Stimulated activated naive CD4-positive, alpha-beta T cell treated with Interleukin-2 at 50 U/mL for 16 hours (primary cell): Measurements from ENCODE around the gene AGGF1.
A peak's percentile ranks its signal among the peaks of the same experiment; 100 is the strongest.
"Not testable (repeated sequence)": the region's sequence is repeated elsewhere in the genome, so short reads cannot be mapped to it uniquely, and the experiment has no call there.

Experiments used
- DNase-seq: peaks from one replicate; lab custom pipeline; 2025; lab: John Stamatoyannopoulos, UW

AGGF1 gene

GRCh38 chr5:77030097-77031071, at the start of gene AGGF1:
Gene AGGF1, plus strand, starts transcription at chr5:77030404. Its CDS starts 363 bp downstream, at chr5:77030767.
- peak; percentile 94 for DNase-seq

- no peak for DNase-seq
These were observed 49.6 kb upstream of the AGGF1 start for GRCh38 chr5:76980518-76981144.

- no peak for DNase-seq
These were observed 47.8 kb upstream of the AGGF1 start for GRCh38 chr5:76982450-76982849.

GRCh38 chr5:76983468-76983867, 46.7 kb upstream of the AGGF1 start:
- no peak for DNase-seq

GRCh38 chr5:76986825-76987526, 43.2 kb upstream of the AGGF1 start:
- DNase-seq: no peak

- no peak for DNase-seq
These were observed 39.2 kb upstream of the AGGF1 start for GRCh38 chr5:76990899-76991459.

GRCh38 chr5:76993436-76993835, 36.8 kb upstream of the AGGF1 start:
- not testable (repeated sequence) for DNase-seq

- no peak for DNase-seq
These were observed 35.9 kb upstream of the AGGF1 start for GRCh38 chr5:76994337-76994736.

GRCh38 chr5:76998251-76998650, 32.0 kb upstream of the AGGF1 start:
- DNase-seq: not testable (repeated sequence)

GRCh38 chr5:76999451-76999850, 30.8 kb upstream of the AGGF1 start:
- DNase-seq: no peak

- DNase-seq: no peak
These were observed 27.0 kb upstream of the AGGF1 start for GRCh38 chr5:77003246-77003645.

GRCh38 chr5:77006124-77006523, 24.1 kb upstream of the AGGF1 start:
- DNase-seq: no peak

GRCh38 chr5:77008413-77008812, 21.8 kb upstream of the AGGF1 start:
- DNase-seq: no peak

GRCh38 chr5:77010243-77010642, 20.0 kb upstream of the AGGF1 start:
- no peak for DNase-seq

GRCh38 chr5:77011498-77011897, 18.7 kb upstream of the AGGF1 start:
- no peak for DNase-seq

GRCh38 chr5:77012601-77013000, 17.6 kb upstream of the AGGF1 start:
- DNase-seq: no peak

GRCh38 chr5:77015938-77016569, 14.2 kb upstream of the AGGF1 start:
- no peak for DNase-seq

- DNase-seq: no peak
These were observed 13.2 kb upstream of the AGGF1 start for GRCh38 chr5:77016962-77017361.

- DNase-seq: no peak
These were observed 12.5 kb upstream of the AGGF1 start for GRCh38 chr5:77017668-77018067.

- DNase-seq: no peak
These were observed 7.4 kb upstream of the AGGF1 start for GRCh38 chr5:77022511-77023417.

- DNase-seq: no peak
These were observed 5.7 kb upstream of the AGGF1 start for GRCh38 chr5:77024490-77024889.
